HG03439 (cell line): ENCODE measurements around the gene TMC7.

Experiments used
- ATAC-seq: cut with Tn5 transposase; IDR thresholded peaks from one replicate; pipeline ENCODE4 v1.9.1; 2021; ENCODE audit warnings: mild to moderate bottlenecking, moderate library complexity; ENCODE audit not compliant: unreplicated experiment

Gene TMC7

GRCh38 chr16:19110537-19111360 lies 127.0 kb downstream of the TMC7 start:
- ATAC-seq, result no peak

- ATAC-seq, result no peak
Observed at GRCh38 chr16:19112099-19112407, 128.3 kb downstream of the TMC7 start.
